SK-N-SH (cell line): ENCODE results near the gene KCTD20. TPM values are rescaled to one million over a fixed set of nuclear protein-coding genes. Genes with fewer than 3 reads are reported as not detected.

Experiments used
- CTCF ChIA-PET: fragments of 300-600, 350-600 bp; formaldehyde crosslinking; extraction: SDS; loops from one replicate; lab custom pipeline; 2021; lab: Yijun Ruan, JAX
- POLR2A ChIA-PET: fragments of 350-600 bp; sonication (Branson Sonifier 250); formaldehyde crosslinking; extraction: SDS; loops from one replicate; lab custom pipeline; 2020; ENCODE audit warnings: antibody characterized with exemption, inconsistent platforms; lab: Yijun Ruan, JAX
- DNase-seq: peaks from one replicate; pipeline ENCODE4 v3.0.0; 2012
- H2AFZ ChIP-seq: fragments of 200-600 bp; sonication (generic); 2 replicates; pipeline ENCODE4 v1.8.1; 2016; ENCODE audit warnings: antibody characterized with exemption, mild to moderate bottlenecking, low read depth
- H3F3A ChIP-seq: fragments of 200-600 bp; sonication (generic); replicated peaks from 2 replicates; pipeline ENCODE3; 2016; ENCODE audit warnings: antibody characterized with exemption, mild to moderate bottlenecking; ENCODE audit not compliant: insufficient read depth
- H3K27ac ChIP-seq, 2 experiments: fragments of 200-500 bp in 1 of 2; fragments of 200-600 bp in 1 of 2; sonication (Bioruptor generic) in 1 of 2; sonication (generic), shearing (Covaris generic) in 1 of 2; 2 replicates each; pipeline versions ENCODE4 v1.5.1 to v1.6.1; 2014 to 2016; ENCODE audit warnings: low read depth in 2 of 2, inconsistent platforms in 1 of 2, low read length in 1 of 2, mild to moderate bottlenecking in 1 of 2, mixed read lengths in 1 of 2
- H3K27me3 ChIP-seq: fragments of 200-600 bp; sonication (generic), shearing (Covaris generic); 2 replicates; pipeline ENCODE4 v1.6.1; 2016; ENCODE audit warnings: mixed run types; ENCODE audit not compliant: insufficient read depth
- H3K36me3 ChIP-seq, 2 experiments: fragments of 200-500 bp in 1 of 2; fragments of 200-600 bp in 1 of 2; sonication (Bioruptor generic) in 1 of 2; sonication (generic) in 1 of 2; replicated peaks in 1 of 2; 2 replicates each; pipeline versions ENCODE3 to v1.5.1; 2014 to 2016; ENCODE audit warnings: low read length in 1 of 2, mild to moderate bottlenecking in 1 of 2; ENCODE audit not compliant: insufficient read depth in 2 of 2, control insufficient read depth in 1 of 2
- H3K4me1 ChIP-seq, 2 experiments: fragments of 200-500 bp in 1 of 2; fragments of 200-600 bp in 1 of 2; sonication (Bioruptor generic) in 1 of 2; sonication (generic), shearing (Covaris generic) in 1 of 2; 2 replicates each; pipeline versions ENCODE4 v1.5.1 to v1.6.1; 2014 to 2016; ENCODE audit warnings: low read depth in 1 of 2, low read length in 1 of 2, mixed run types in 1 of 2; ENCODE audit not compliant: insufficient read depth in 2 of 2, control insufficient read depth in 1 of 2
- H3K4me2 ChIP-seq: fragments of 200-600 bp; sonication (generic), shearing (Covaris generic); 2 replicates; pipeline ENCODE4 v1.6.1; 2017; ENCODE audit warnings: mixed run types
- H3K4me3 ChIP-seq, 2 experiments: fragments of 200-500 bp in 1 of 2; fragments of 200-600 bp in 1 of 2; sonication (Bioruptor generic) in 1 of 2; sonication (generic), shearing (Covaris generic) in 1 of 2; 2 replicates each; pipeline versions ENCODE4 v1.5.1 to v1.8.1; 2014 to 2016; ENCODE audit warnings: low read depth in 2 of 2, inconsistent platforms in 1 of 2, low read length in 1 of 2, mild to moderate bottlenecking in 1 of 2, mixed read lengths in 1 of 2, moderate library complexity in 1 of 2
- H3K79me2 ChIP-seq: fragments of 200-600 bp; sonication (generic); 2 replicates; pipeline ENCODE4 v1.8.1; 2017; ENCODE audit warnings: mild to moderate bottlenecking; ENCODE audit not compliant: insufficient read depth
- H3K9ac ChIP-seq: fragments of 200-600 bp; sonication (generic); 2 replicates; pipeline ENCODE4 v1.6.1; 2017; ENCODE audit warnings: mixed run types
- H3K9me2 ChIP-seq: fragments of 200-600 bp; sonication (generic); 2 replicates; pipeline ENCODE4 v1.6.1; 2017; ENCODE audit warnings: mixed run types
- H3K9me3 ChIP-seq: fragments of 200-600 bp; sonication (generic); 2 replicates; pipeline ENCODE4 v1.6.1; 2017; ENCODE audit warnings: mixed run types, mild to moderate bottlenecking, moderate library complexity
- H4K20me1 ChIP-seq: fragments of 200-600 bp; sonication (generic); 2 replicates; pipeline ENCODE4 v1.6.1; 2017; ENCODE audit warnings: mild to moderate bottlenecking, mixed run types; ENCODE audit not compliant: insufficient read depth
- ELF1 ChIP-seq: IDR thresholded peaks from 2 replicates; pipeline ENCODE4 v1.4.0; 2012
- EZH2phosphoT487 ChIP-seq: fragments of 200-600 bp; sonication (generic); IDR thresholded peaks from 2 replicates; pipeline ENCODE4 v1.6.1; 2017; ENCODE audit warnings: low read depth, mixed run types, mild to moderate bottlenecking, antibody characterized with exemption, moderate library complexity, borderline replicate concordance
- FOXJ3 ChIP-seq: sonication (generic); formaldehyde crosslinking; IDR thresholded peaks from 2 replicates; pipeline ENCODE4 v1.5.1; 2020; ENCODE audit warnings: mild to moderate bottlenecking, missing genetic modification reagents
- GABPA ChIP-seq: IDR thresholded peaks from 2 replicates; pipeline ENCODE4 v1.4.0; 2012; ENCODE audit warnings: low read depth, mild to moderate bottlenecking
- MEF2A ChIP-seq: IDR thresholded peaks from 2 replicates; pipeline ENCODE4 v1.4.0; 2012; ENCODE audit warnings: low read depth, borderline replicate concordance
- NFIC ChIP-seq: IDR thresholded peaks from 2 replicates; pipeline ENCODE4 v1.4.0; 2012; ENCODE audit warnings: borderline replicate concordance
- RAD21 ChIP-seq: IDR thresholded peaks from 2 replicates; pipeline ENCODE4 v1.6.1; 2012; ENCODE audit warnings: mild to moderate bottlenecking, low read length
- RFX5 ChIP-seq: IDR thresholded peaks from 2 replicates; pipeline ENCODE4 v1.6.1; 2012; ENCODE audit warnings: mild to moderate bottlenecking, improper control_type of control experiment, low read length
- RXRA ChIP-seq: IDR thresholded peaks from 2 replicates; pipeline ENCODE4 v1.4.0; 2012; ENCODE audit warnings: low read depth, mild to moderate bottlenecking, borderline replicate concordance
- SIN3A ChIP-seq: IDR thresholded peaks from 2 replicates; pipeline ENCODE4 v1.6.1; 2012; ENCODE audit warnings: low read depth, mild to moderate bottlenecking, low read length, moderate library complexity, borderline replicate concordance
- TAF1 ChIP-seq: IDR thresholded peaks from 2 replicates; pipeline ENCODE4 v1.6.1; 2012; ENCODE audit warnings: low read depth, mild to moderate bottlenecking, low read length, moderate library complexity, borderline replicate concordance
- TCF12 ChIP-seq: IDR thresholded peaks from 2 replicates; pipeline ENCODE4 v1.4.0; 2012
- YY1 ChIP-seq: IDR thresholded peaks from 2 replicates; pipeline ENCODE4 v1.4.0; 2012; ENCODE audit warnings: low read depth, mild to moderate bottlenecking
- WGBS: methylation state at CpG from one replicate; pipeline ENCODE4 v1.1.6; 2017; ENCODE audit warnings: low lambda C conversion rate; 5-methylcytosine and 5-hydroxymethylcytosine counted together
- polyA plus RNA-seq, 3 experiments: library from polyadenylated mRNA; depleted of rRNA; stranded (reverse); fragments of >200 nt; gene quantifications; 2 replicates each; pipeline ENCODE4 v1.2.3, GENCODE V29; 2012
- TF ChIP-seq, protein P1 (sequence below): fragments of 200-600 bp; sonication (generic); IDR thresholded peaks from 2 replicates; pipeline ENCODE4 v1.6.1; 2017; ENCODE audit warnings: antibody characterized with exemption, mild to moderate bottlenecking, moderate library complexity
- TF ChIP-seq, protein P2 (sequence below): IDR thresholded peaks from 2 replicates; pipeline ENCODE4 v1.4.0; 2012; ENCODE audit warnings: low read depth, borderline replicate concordance
- TF ChIP-seq, protein P3 (sequence below): fragments of 150-350 bp; IDR thresholded peaks from 2 replicates; pipeline ENCODE4 v1.6.1; 2017; ENCODE audit warnings: antibody characterized with exemption, low read length, low read depth, borderline replicate concordance
- TF ChIP-seq, protein P4 (sequence below): IDR thresholded peaks from 2 replicates; pipeline ENCODE4 v1.4.0; 2012; ENCODE audit warnings: low read depth, borderline replicate concordance
- TF ChIP-seq, protein P5 (sequence below): IDR thresholded peaks from 2 replicates; pipeline ENCODE4 v1.6.1; 2012; ENCODE audit warnings: mild to moderate bottlenecking, low read depth, low read length, moderate library complexity

KCTD20 gene
- polyA plus RNA-seq, 1 of the 3 experiments (the other 2 are of a cell fraction) = 29.0 TPM

DNA sequence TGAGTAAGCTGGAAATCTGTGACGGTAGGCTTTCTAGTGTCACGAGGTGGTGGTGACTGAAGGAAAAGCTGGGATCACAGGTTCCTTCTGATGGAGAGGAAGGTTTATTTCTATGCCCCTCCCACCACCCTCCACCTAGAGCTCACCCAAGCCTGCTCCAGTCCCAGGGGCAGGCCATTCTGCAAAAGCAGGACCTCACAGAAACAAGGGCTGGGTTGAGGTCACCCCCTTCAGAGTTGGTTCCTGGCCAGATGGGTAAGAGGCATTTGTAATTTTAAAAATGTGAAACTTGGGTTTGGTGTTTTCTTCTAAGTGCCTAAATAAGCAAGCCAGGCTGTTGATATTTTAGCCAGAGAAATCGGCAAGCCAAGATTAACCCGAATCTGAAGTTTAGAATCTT, 46.6 kb downstream of the KCTD20 start:
- Histone ChIP-seq H3K27ac (no peak overlapping the region), H3F3A (peaks cover 4% of the 10 kb centered on the region), H3K4me1 (no peaks in the 10 kb centered on the region; a peak in 1 of 4 replicates), H3K79me2 (no peaks in the 10 kb centered on the region; the same call in 1 of the 2 replicates), H3K4me2 (no peak overlapping the region), H3K4me3 (no peak overlapping the region), H3K27me3 (no peaks in the 10 kb centered on the region), H3K9me3 (no peaks in the 10 kb centered on the region), H3K9ac (no peak overlapping the region), H4K20me1 (no peaks in the 10 kb centered on the region), H3K9me2 (no peaks in the 10 kb centered on the region), H3K36me3 (peaks cover 30 to 40% of the 10 kb centered on the region in 2 experiments), H2AFZ (no peak overlapping the region)
- POLR2A ChIA-PET = no interaction called here
- no peak for TF ChIP-seq TAF1
- no peak for TF ChIP-seq RFX5
- no peak for TF ChIP-seq SIN3A
- TF ChIP-seq, protein P1, sequence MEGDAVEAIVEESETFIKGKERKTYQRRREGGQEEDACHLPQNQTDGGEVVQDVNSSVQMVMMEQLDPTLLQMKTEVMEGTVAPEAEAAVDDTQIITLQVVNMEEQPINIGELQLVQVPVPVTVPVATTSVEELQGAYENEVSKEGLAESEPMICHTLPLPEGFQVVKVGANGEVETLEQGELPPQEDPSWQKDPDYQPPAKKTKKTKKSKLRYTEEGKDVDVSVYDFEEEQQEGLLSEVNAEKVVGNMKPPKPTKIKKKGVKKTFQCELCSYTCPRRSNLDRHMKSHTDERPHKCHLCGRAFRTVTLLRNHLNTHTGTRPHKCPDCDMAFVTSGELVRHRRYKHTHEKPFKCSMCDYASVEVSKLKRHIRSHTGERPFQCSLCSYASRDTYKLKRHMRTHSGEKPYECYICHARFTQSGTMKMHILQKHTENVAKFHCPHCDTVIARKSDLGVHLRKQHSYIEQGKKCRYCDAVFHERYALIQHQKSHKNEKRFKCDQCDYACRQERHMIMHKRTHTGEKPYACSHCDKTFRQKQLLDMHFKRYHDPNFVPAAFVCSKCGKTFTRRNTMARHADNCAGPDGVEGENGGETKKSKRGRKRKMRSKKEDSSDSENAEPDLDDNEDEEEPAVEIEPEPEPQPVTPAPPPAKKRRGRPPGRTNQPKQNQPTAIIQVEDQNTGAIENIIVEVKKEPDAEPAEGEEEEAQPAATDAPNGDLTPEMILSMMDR = no peak
- no peak for TF ChIP-seq NFIC
- TF ChIP-seq RAD21 = no peak
- TF ChIP-seq GABPA = no peak
- no peak for TF ChIP-seq FOXJ3 (CRISPR knock-in tag)
- TF ChIP-seq ELF1 = no peak
- TF ChIP-seq, protein P2, sequence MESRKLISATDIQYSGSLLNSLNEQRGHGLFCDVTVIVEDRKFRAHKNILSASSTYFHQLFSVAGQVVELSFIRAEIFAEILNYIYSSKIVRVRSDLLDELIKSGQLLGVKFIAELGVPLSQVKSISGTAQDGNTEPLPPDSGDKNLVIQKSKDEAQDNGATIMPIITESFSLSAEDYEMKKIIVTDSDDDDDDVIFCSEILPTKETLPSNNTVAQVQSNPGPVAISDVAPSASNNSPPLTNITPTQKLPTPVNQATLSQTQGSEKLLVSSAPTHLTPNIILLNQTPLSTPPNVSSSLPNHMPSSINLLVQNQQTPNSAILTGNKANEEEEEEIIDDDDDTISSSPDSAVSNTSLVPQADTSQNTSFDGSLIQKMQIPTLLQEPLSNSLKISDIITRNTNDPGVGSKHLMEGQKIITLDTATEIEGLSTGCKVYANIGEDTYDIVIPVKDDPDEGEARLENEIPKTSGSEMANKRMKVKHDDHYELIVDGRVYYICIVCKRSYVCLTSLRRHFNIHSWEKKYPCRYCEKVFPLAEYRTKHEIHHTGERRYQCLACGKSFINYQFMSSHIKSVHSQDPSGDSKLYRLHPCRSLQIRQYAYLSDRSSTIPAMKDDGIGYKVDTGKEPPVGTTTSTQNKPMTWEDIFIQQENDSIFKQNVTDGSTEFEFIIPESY = no peak
- TF ChIP-seq, protein P3, sequence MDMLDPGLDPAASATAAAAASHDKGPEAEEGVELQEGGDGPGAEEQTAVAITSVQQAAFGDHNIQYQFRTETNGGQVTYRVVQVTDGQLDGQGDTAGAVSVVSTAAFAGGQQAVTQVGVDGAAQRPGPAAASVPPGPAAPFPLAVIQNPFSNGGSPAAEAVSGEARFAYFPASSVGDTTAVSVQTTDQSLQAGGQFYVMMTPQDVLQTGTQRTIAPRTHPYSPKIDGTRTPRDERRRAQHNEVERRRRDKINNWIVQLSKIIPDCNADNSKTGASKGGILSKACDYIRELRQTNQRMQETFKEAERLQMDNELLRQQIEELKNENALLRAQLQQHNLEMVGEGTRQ = no peak
- TF ChIP-seq RXRA = no peak
- no peak for TF ChIP-seq TCF12
- TF ChIP-seq, protein P4, sequence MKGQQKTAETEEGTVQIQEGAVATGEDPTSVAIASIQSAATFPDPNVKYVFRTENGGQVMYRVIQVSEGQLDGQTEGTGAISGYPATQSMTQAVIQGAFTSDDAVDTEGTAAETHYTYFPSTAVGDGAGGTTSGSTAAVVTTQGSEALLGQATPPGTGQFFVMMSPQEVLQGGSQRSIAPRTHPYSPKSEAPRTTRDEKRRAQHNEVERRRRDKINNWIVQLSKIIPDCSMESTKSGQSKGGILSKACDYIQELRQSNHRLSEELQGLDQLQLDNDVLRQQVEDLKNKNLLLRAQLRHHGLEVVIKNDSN = no peak
- TF ChIP-seq YY1 = no peak
- TF ChIP-seq, protein P5, sequence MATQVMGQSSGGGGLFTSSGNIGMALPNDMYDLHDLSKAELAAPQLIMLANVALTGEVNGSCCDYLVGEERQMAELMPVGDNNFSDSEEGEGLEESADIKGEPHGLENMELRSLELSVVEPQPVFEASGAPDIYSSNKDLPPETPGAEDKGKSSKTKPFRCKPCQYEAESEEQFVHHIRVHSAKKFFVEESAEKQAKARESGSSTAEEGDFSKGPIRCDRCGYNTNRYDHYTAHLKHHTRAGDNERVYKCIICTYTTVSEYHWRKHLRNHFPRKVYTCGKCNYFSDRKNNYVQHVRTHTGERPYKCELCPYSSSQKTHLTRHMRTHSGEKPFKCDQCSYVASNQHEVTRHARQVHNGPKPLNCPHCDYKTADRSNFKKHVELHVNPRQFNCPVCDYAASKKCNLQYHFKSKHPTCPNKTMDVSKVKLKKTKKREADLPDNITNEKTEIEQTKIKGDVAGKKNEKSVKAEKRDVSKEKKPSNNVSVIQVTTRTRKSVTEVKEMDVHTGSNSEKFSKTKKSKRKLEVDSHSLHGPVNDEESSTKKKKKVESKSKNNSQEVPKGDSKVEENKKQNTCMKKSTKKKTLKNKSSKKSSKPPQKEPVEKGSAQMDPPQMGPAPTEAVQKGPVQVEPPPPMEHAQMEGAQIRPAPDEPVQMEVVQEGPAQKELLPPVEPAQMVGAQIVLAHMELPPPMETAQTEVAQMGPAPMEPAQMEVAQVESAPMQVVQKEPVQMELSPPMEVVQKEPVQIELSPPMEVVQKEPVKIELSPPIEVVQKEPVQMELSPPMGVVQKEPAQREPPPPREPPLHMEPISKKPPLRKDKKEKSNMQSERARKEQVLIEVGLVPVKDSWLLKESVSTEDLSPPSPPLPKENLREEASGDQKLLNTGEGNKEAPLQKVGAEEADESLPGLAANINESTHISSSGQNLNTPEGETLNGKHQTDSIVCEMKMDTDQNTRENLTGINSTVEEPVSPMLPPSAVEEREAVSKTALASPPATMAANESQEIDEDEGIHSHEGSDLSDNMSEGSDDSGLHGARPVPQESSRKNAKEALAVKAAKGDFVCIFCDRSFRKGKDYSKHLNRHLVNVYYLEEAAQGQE = no peak
- no peak for TF ChIP-seq MEF2A
- TF ChIP-seq EZH2phosphoT487 = no peak
- no peak for DNase-seq
- CTCF ChIA-PET = interaction anchor here (1.2 to 1.5 kb wide), 5 partner anchors 11 to 38 kb away, joined by 3 read pairs; no protein-coding TSS in a partner anchor
- WGBS = 97% methylated on average over 4 of the region's 4 CpGs
